GM23248 (cell line): ENCODE measurements around the gene ADNP. TPM values are rescaled to one million over a fixed set of nuclear protein-coding genes. Genes with fewer than 3 reads are reported as not detected.

ENCODE experiments used
- DNase-seq: peaks from one replicate; pipeline ENCODE4 v3.0.0-alpha.2; 2015
- H2AFZ ChIP-seq: fragments of 200-600 bp; sonication (generic); 2 replicates; pipeline ENCODE4 v1.6.1; 2016; ENCODE audit warnings: antibody characterized with exemption
- H3F3A ChIP-seq: fragments of 200-600 bp; sonication (generic); 2 replicates; pipeline ENCODE4 v1.6.1; 2016; ENCODE audit warnings: mild to moderate bottlenecking, antibody characterized with exemption, mixed run types; ENCODE audit not compliant: insufficient read depth
- H3K27ac ChIP-seq: fragments of 200-600 bp; sonication (generic); 2 replicates; pipeline ENCODE4 v1.5.1; 2016; ENCODE audit warnings: mild to moderate bottlenecking
- H3K27me3 ChIP-seq: fragments of 200-600 bp; sonication (generic); replicated peaks from 2 replicates; pipeline ENCODE4 v1.6.1; 2016; ENCODE audit warnings: mild to moderate bottlenecking; ENCODE audit not compliant: insufficient read depth
- H3K36me3 ChIP-seq: fragments of 200-600 bp; sonication (generic); 2 replicates; pipeline ENCODE4 v1.6.1; 2016; ENCODE audit warnings: low read depth, mild to moderate bottlenecking
- H3K4me1 ChIP-seq: fragments of 200-600 bp; sonication (generic); 2 replicates; pipeline ENCODE4 v1.6.1; 2016; ENCODE audit warnings: mild to moderate bottlenecking; ENCODE audit not compliant: insufficient read depth
- H3K4me2 ChIP-seq: fragments of 200-600 bp; sonication (generic); one replicate; pipeline ENCODE4 v1.6.1; 2016; ENCODE audit warnings: mild to moderate bottlenecking; ENCODE audit not compliant: unreplicated experiment
- H3K4me3 ChIP-seq: fragments of 200-600 bp; sonication (generic); 2 replicates; pipeline ENCODE4 v1.5.1; 2016; ENCODE audit warnings: mild to moderate bottlenecking
- H3K79me2 ChIP-seq: fragments of 200-600 bp; sonication (generic); 2 replicates; pipeline ENCODE4 v1.6.1; 2016; ENCODE audit warnings: mild to moderate bottlenecking; ENCODE audit not compliant: insufficient read depth
- H3K9ac ChIP-seq: fragments of 200-600 bp; sonication (generic); 2 replicates; pipeline ENCODE4 v1.6.1; 2016; ENCODE audit warnings: mild to moderate bottlenecking
- H3K9me2 ChIP-seq: fragments of 200-600 bp; sonication (generic); 2 replicates; pipeline ENCODE4 v1.6.1; 2016; ENCODE audit warnings: mixed run types, mild to moderate bottlenecking, moderate library complexity; ENCODE audit not compliant: insufficient read depth
- H3K9me3 ChIP-seq: fragments of 200-600 bp; sonication (generic); one replicate; pipeline ENCODE4 v1.6.1; 2017; ENCODE audit warnings: low read depth
- H4K20me1 ChIP-seq: fragments of 200-600 bp; sonication (generic); 2 replicates; pipeline ENCODE4 v1.6.0; 2016; ENCODE audit not compliant: insufficient read depth
- EZH2 ChIP-seq: fragments of 200-600 bp; sonication (generic); IDR thresholded peaks from 2 replicates; pipeline ENCODE4 v1.6.1; 2018; ENCODE audit warnings: antibody characterized with exemption, mild to moderate bottlenecking; ENCODE audit not compliant: insufficient read depth, poor library complexity, severe bottlenecking
- EZH2phosphoT487 ChIP-seq: fragments of 200-600 bp; sonication (generic); IDR thresholded peaks from 2 replicates; pipeline ENCODE4 v1.6.1; 2018; ENCODE audit warnings: antibody characterized with exemption, moderate library complexity, mild to moderate bottlenecking, low read depth; ENCODE audit not compliant: insufficient read depth
- WGBS, 2 experiments: methylation state at CpG; one replicate each; pipeline ENCODE4 v1.1.6; 2015 to 2017; ENCODE audit warnings: low lambda C conversion rate in 2 of 2, low coverage in 1 of 2; ENCODE audit errors: missing lambda C conversion rate in 2 of 2; 5-methylcytosine and 5-hydroxymethylcytosine counted together
- in situ Hi-C: fragments of 300-500 bp; cut with MboI; formaldehyde crosslinking; loops from 2 replicates; pipeline ENCODE4 v1.15.0; 2020
- polyA plus RNA-seq: library from polyadenylated mRNA; unstranded; fragments of >200 nt; fragmentation: Nextera tagmentation; extraction: Ambion mirVana; gene quantifications from 2 replicates; pipeline ENCODE4 v1.2.1, GENCODE V29; 2016
- total RNA-seq: library from RNA; depleted of rRNA; stranded (reverse); fragments of >200 nt; shearing (Covaris generic); gene quantifications from 2 replicates; pipeline ENCODE4 v1.2.3, GENCODE V29; 2014

Gene ADNP
- total and polyA plus RNA-seq, 2 experiments from 2014 or later: 14.9 to 34.2 TPM

DNA sequence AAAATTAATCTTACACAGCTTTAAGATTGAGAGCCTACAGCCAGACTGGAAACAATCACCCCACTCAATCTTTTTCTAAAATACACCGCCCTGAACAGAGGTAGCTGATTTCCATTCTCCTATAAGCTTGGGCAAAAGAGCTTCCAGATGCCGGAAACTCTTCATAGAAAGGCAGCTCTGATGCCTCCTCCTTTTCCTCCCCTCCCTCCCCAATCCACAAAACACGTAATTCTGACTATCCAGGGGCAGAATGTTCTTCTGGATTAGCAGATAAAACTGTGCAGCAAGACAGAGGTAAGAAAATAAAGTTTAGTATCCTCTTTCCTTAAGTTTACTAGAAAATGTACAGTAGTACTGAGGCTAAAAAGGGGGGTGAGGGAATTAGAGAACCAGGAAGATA lies 15.8 kb downstream of the ADNP start:
- Histone ChIP-seq H3K9ac (peak overlapping the region; percentile 41; the same call in 1 of the 2 replicates), H3K9me2 (no peaks in the 10 kb centered on the region), H3K9me3 (no peaks in the 10 kb centered on the region), H3K36me3 (no peaks in the 10 kb centered on the region), H3K4me3 (peak overlapping the region; percentile 40), H3K27me3 (no peaks in the 10 kb centered on the region), H4K20me1 (peaks cover 24% of the 10 kb centered on the region; the same call in 1 of the 2 replicates), H3K4me1 (peaks cover 84% of the 10 kb centered on the region), H3F3A (peaks cover 88% of the 10 kb centered on the region), H3K27ac (peak overlapping the region; percentile 58), H3K79me2 (peaks cover 98% of the 10 kb centered on the region), H2AFZ (no peak overlapping the region), H3K4me2 (peak overlapping the region; percentile 49)
- in situ Hi-C loops: no loop called here
- WGBS, 2 experiments: 17 to 20% methylated on average over 3 of the region's 3 CpGs
- DNase-seq: peak; percentile 82
- no peak for TF ChIP-seq EZH2
- no peak for TF ChIP-seq EZH2phosphoT487

- Histone ChIP-seq H3K36me3 (no peaks in the 10 kb centered on the region), H3K4me1 (peaks cover 83% of the 10 kb centered on the region)
Measured at GRCh38 chr20:50913690-50914375, 17.4 kb downstream of the ADNP start.

DNA sequence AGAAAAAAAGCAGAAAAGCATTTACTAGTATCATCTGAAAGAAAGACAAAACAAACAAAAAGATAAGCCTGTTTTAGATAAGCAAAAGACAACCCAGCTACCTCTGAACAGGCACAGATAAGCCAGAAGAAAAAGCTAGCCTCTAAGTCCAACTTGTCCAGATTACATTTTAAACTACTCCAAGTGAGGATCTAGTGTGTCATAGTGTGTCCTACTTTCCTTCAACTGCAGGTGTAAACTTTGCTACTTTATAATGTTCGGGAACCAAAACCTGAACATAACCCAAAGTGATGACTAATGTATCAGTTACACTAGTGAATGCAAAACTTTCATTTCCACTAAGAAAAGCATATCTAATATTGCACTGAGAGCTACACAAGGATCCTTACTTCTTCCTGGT lies 19.5 kb downstream of the ADNP start:
- in situ Hi-C loops: no loop called here
- peak overlapping the region; percentile 64 for H3K27ac ChIP-seq

More at GRCh38 chr20:50913690-50914375, 17.4 kb downstream of the ADNP start:
- Histone ChIP-seq H3K79me2 (peaks cover 98% of the 10 kb centered on the region), H3K4me2 (peak overlapping the region; percentile 49), H3K27ac (peak overlapping the region; percentile 58), H4K20me1 (peaks cover 31% of the 10 kb centered on the region), H2AFZ (no peak overlapping the region), H3K9ac (no peak overlapping the region), H3K4me3 (no peak overlapping the region), H3K9me3 (no peaks in the 10 kb centered on the region), H3F3A (peaks cover 97% of the 10 kb centered on the region), H3K9me2 (no peaks in the 10 kb centered on the region), H3K27me3 (no peaks in the 10 kb centered on the region)
- peak; percentile 80 for DNase-seq
- 97 to 98% methylated on average over 2 of the region's 2 CpGs for WGBS, 2 experiments
- TF ChIP-seq EZH2phosphoT487 (no peak), EZH2 (no peak)
- in situ Hi-C loops: no loop called here

GRCh38 chr20:50911030-50911429 lies 20.2 kb downstream of the ADNP start:
- peaks cover 98% of the 10 kb centered on the region for H3K79me2 ChIP-seq
- in situ Hi-C loops: no loop called here
- no peaks in the 10 kb centered on the region for H3K9me2 ChIP-seq
- H3K27me3 ChIP-seq: no peaks in the 10 kb centered on the region
- TF ChIP-seq EZH2 (no peak), EZH2phosphoT487 (no peak)
- peak overlapping the region; percentile 28 for H3K4me3 ChIP-seq
- peak; percentile 90 for DNase-seq
- H3K27ac ChIP-seq: peak overlapping the region; percentile 64
- no peak overlapping the region for H3K9ac ChIP-seq
- peaks cover 88% of the 10 kb centered on the region for H3F3A ChIP-seq
- H3K4me2 ChIP-seq: peak overlapping the region; percentile 52
- no peaks in the 10 kb centered on the region for H3K9me3 ChIP-seq
- H2AFZ ChIP-seq: no peak overlapping the region
- peaks cover 56% of the 10 kb centered on the region for H3K4me1 ChIP-seq
- WGBS, 2 experiments: 29 to 30% methylated on average over 3 of the region's 3 CpGs
- peaks cover 31% of the 10 kb centered on the region for H4K20me1 ChIP-seq
- no peaks in the 10 kb centered on the region for H3K36me3 ChIP-seq

More for the DNA sequence above, 19.5 kb downstream of the ADNP start:
- H3K79me2 ChIP-seq: peaks cover 98% of the 10 kb centered on the region
- peak overlapping the region; percentile 45 for H3K4me2 ChIP-seq
- H3K27me3 ChIP-seq: no peaks in the 10 kb centered on the region
- H3K4me3 ChIP-seq: no peak overlapping the region
- H3K9ac ChIP-seq: no peak overlapping the region
- peaks cover 63% of the 10 kb centered on the region for H3K4me1 ChIP-seq
- H3K9me3 ChIP-seq: no peaks in the 10 kb centered on the region
- no peak for DNase-seq
- TF ChIP-seq EZH2 (no peak), EZH2phosphoT487 (no peak)
- H3K9me2 ChIP-seq: no peaks in the 10 kb centered on the region
- no peaks in the 10 kb centered on the region for H3K36me3 ChIP-seq
- 47 to 53% methylated on average over 1 of the region's 1 CpG for WGBS, 2 experiments
- H3F3A ChIP-seq: peaks cover 88% of the 10 kb centered on the region
- H4K20me1 ChIP-seq: peaks cover 31% of the 10 kb centered on the region
- H2AFZ ChIP-seq: no peak overlapping the region
